Hair follicular keratinocyte (primary cell): ENCODE results near the gene NBPF11. TPM values are rescaled to one million over a fixed set of nuclear protein-coding genes. Genes with fewer than 3 reads are reported as not detected.

Experiments
- total RNA-seq: library from RNA; depleted of rRNA; stranded (reverse); fragments of >200 nt; gene quantifications from 2 replicates; pipeline ENCODE4 v1.2.3, GENCODE V29; 2015

Gene NBPF11
- total RNA-seq = 1.6 and 3.4 TPM in 2 replicates

GRCh38 chr1:148151911-148152656, at the start of gene NBPF11:
Gene NBPF11, minus strand, starts transcription at chr1:148152281. Its CDS starts 25,278 bp downstream, at chr1:148127003.

Other genes starting within 250 kb of the NBPF11 start
- not detected in 2 replicates for gene GJA8, start 249.5 kb downstream of the NBPF11 start, total RNA-seq
- gene GPR89B, start 223.9 kb downstream of the NBPF11 start, total RNA-seq = 12.0 and 20.9 TPM in 2 replicates